ENCODE results near the gene CABP1.
A peak's percentile ranks its signal among the peaks of the same experiment; 100 is the strongest.
"Not testable (repeated sequence)": the region's sequence is repeated elsewhere in the genome, so short reads cannot be mapped to it uniquely, and the experiment has no call there.

CABP1 gene

DNA sequence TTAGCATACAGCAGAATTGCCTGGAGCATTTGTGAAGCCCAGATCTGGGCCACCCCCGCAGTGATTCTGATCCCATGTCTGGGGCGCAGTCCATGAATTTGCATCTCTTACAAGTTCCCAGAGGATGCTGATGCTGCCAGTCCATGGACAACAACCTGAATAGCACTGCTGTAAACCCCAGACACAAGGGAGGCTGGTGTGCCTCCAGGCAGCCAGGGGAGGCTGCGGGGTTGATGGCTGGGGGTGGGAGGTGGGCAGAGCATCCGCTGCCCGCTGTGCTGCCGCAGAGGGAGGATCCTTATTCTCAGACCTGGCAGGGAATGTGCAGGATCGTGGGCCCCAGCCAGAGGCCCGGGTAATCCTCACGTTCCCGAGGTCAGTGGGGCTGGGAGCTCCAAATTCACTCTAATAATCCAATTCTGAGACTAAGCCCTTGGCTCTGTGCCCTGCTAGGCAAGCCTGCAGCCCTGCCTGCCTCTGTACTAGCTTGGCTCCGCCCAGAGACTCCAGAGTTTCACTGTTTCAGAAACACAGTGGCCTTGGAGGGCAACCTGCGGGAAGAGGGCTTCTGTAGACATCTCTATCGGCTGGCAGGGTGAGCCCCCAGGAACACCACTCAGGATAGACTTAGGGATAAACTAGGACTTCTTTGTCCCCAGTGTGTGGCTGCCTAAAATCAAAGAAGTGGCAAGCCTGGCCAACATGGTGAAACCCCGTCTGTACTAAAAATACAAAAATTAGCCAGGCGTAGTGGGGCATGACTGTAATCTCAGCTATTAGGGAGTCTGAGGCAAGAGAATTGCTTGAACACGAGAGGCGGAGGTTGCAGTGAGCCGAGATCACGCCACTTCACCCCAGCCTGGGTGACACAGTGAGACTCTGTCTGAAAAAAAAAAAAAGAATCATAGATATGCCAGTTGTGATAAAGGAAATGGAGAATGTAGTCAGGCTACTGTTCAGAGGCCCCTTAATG is 28.7 kb downstream of the CABP1 start:
- no peak for DNase-seq

DNA sequence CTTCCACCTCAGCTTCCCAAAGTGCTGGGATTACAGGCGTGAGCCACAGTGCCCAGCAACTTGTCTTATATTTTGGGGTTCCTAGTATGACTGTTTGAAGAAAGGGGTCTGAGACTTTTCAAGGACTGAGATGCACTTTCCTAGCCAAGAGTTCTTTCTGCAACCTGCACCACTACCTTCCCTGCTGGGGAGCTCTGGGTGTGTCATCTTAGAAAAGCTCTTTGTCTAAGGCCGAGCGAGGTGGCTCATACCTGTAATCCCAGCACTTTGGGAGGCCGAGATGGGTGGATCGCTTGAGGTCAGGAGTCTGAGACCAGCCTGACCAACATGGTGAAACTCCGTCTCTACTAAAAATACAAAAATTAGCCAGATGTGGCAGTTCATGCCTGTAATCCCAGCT is 29.8 kb downstream of the CABP1 start:
- not testable (repeated sequence) for DNase-seq

DNA sequence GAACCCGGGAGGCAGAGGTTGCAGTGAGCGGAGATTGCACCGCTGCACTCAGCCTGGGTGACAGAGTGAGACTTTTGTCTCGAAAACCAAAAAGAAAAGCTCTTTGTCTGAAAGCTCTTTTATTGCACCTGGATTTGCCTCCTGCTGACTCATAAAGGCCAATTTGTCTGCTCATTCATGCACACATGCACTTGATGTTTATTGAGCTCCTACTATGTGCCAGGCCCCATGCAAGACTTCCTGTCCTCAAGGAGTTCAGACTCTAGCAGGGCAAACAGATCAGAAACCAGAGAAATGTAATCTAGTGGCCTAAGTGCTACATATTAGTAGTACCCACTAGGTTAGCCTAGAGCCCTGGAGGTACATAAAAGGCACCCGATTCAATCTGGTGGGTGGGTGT is 30.2 kb downstream of the CABP1 start:
- no peak for DNase-seq

DNA sequence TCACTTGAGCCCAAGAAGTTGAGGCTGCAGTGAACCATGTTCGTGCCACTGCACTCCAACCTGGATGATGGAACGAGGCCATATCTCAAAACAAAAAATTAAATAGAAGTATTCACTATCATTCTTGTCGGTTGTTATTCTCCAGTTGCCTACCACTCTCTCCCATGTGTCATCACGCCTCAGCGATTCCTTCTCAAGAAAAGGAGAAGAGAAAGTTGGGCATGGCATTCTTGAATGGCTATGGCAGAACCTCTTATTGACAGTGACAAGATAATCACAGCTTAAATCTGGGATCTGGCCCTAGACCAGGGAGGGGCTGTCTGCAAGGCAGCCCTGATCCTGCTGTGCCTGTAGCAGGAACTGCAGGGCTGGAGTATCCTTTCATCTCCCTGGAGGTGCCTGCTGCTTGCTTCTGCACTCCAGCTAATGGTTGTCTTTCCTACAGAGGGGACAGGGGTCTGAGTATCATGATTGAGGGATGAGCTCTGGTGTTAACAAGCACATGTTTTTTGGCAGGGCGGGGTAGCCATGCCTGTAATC is 33.7 kb downstream of the CABP1 start:
- no peak for DNase-seq

DNA sequence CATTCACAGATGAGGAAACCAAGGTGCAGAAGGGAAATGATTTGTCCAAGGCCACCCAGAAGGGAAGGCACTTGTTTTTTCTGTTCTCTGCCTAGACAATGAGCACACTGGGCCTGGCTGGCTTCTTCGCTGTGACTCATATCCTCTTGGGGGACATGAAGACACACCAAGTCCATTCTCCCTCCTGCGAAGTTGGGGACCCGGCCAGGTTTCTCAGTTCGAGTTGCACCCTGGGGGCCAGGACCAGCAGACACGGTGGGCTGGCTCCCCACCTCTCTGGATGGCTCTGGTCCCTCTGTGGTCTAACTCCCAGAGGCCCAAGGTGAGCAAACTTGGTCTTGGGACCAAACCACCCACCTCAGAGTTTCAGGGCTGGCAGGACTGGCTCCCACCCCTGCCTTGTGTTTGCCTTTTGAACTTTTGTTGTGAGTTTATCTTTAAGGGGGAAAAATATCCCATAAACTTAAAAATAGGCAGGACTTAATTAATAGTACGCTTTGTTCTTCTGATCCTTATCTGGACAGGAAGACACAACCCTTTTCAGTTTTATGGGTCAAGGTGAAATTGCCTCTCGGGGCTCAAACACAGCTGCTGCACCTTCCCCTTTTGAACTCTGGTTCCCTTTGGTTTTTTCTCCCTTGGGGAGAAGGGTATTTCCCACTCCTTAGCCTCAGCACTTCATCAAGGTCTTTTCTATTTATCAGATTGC is 37.5 kb downstream of the CABP1 start:
- no peak for DNase-seq

DNA sequence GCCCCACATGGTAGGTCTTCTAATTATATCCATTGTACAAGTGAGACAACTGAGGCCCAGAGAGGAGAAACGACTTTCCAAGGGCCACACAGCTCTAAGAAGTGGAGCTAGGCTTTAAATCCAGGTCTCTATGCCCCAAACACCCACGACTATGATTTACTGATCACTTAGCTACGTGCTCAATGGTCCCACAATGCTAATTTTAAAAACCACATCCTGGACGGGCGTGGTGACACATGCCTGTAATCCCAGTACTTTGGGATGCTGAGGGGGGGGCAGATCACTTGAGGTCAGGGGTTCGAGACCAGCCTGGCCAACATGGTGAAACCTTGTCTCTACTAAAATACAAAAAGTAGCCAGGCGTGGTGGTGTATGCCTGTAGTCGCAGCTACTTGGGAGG is 38.1 kb downstream of the CABP1 start:
- no peak for DNase-seq

DNA sequence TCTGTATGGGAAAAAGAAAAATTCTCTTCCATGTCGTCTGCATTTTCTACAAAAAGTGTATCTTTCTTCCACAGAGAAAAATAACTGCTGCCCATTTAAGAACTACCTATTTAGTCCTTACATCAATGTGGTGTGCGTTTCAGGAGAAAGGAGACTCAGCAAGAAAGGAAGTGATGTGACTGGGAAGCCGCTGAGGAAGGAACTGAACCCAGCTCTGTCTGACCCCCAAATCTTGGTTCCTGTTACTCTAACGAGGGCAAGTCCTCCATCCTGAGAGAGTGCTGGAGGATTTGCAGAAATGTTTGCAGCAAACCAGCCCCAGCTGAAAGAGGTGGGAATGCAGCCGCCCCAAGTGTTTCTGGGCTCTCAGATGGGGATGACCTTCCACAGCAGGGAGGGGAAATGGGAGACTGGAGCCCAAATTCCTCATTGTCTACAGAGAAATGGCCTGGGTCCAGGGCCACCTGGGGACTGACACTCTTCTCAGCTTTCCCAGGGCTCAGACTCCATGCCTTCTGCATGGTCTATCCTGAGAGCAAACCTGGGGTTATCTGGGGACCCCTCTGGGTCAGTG is 39.8 kb downstream of the CABP1 start:
- DNase-seq: no peak

DNA sequence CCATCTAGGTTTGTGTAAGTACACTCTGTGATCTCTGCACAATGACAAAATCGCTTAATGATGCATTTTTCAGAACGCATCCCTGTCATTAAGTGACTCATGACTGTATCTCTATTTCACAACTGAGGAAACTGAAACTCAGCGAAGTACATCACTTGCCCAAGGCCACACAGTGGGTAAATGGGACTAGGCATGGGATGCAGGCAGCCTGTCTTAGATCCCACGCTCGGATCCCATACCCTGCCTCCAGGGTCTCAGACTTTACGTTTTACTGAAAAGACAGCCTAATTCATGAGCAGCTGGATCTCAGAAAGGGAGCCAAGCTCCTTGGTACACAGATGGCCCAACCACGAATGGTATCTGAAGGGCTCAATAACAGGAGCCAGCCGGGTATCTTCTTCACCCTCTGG is 44.1 kb downstream of the CABP1 start:
- DNase-seq: no peak

DNA sequence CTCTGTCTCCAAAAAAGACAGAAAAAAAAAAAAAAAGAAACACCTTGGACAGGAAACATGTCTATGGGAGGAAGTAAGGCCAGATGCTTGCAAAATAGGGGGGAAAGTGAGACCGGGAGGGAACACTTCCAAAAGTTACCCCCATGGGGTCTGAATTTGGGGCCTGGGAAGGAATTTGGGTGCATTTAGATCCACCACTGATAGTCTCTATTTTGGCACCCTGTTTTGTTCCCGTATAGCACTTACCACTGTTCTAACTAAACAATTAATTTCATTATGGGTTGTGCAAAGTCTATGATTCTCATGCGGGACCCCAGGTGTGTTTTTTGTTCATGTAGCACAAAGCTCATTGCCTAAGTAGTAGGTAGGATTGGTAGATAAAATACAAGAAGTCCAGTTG is 45.1 kb downstream of the CABP1 start:
- no peak for DNase-seq

DNA sequence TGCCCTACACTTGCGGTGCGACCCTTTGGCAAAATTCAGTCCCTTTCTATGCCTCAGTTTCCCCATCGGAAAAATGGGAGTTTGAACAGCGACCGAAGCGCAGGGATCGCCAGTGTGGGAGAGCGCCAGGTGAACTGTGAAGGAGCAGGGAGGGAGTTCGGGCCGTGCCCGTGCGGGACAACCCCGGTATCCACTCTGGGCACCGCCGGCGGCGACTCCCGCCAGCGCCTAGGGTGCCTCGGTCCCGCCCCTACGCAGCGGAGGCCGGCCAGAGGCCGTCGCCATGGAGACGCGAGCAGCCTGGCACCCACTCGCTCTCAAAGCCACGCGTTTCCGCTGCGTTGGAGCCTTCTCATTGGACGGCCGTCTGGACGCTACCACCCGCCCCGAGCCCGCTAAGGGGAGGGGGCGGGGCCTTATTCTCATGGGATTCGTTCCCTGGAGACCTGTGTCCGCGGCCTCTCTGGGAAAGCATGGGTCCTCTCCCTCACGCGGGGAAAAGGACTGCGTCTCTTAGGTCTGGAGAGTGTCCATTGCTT is 45.8 kb downstream of the CABP1 start:
- peak; percentile 84 for DNase-seq

DNA sequence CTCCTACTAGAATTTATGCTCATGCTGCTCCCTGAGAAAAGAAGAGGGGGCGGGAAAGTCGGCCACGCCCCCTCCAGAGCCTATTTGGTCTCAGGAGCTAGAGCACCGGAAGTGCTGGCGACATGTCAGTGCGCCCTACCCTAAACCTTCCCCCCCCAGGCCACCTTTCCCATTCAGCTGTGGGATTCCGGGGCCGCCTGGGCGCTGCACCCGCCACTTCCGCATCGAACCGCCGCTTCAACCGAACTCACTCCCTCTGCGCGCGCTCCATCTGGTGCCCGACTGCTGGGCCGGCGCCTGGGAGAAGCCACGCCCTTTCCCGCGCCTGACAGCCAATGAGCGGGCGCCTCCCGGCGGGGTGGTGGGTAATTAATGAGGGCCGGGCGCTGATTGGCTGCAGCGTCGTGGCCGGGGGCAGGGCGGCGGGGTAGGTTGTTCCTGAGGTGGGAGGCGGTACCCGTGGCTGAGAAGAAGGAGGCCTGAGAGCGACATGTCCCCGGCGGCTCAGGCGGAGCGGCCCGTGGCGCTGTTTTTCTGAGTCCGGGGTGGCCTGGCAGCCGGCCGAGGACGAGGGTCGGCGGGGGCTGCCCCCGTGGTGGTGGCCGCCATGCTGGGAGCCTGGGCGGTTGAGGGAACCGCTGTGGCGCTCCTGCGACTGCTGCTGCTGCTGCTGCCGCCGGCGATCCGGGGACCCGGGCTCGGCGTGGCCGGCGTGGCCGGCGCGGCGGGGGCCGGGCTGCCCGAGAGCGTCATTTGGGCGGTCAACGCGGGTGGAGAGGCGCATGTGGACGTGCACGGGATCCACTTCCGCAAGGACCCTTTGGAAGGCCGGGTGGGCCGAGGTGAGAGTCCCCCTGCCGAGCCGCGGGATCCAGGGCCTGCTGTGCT is 46.5 kb downstream of the CABP1 start, which contains the start of gene MLEC:
TSS of gene MLEC (plus strand) at position 460 of the 888 bp plus-strand sequence. CDS start at position 608, 148 bp downstream.
- peak; percentile 90 for DNase-seq

DNA sequence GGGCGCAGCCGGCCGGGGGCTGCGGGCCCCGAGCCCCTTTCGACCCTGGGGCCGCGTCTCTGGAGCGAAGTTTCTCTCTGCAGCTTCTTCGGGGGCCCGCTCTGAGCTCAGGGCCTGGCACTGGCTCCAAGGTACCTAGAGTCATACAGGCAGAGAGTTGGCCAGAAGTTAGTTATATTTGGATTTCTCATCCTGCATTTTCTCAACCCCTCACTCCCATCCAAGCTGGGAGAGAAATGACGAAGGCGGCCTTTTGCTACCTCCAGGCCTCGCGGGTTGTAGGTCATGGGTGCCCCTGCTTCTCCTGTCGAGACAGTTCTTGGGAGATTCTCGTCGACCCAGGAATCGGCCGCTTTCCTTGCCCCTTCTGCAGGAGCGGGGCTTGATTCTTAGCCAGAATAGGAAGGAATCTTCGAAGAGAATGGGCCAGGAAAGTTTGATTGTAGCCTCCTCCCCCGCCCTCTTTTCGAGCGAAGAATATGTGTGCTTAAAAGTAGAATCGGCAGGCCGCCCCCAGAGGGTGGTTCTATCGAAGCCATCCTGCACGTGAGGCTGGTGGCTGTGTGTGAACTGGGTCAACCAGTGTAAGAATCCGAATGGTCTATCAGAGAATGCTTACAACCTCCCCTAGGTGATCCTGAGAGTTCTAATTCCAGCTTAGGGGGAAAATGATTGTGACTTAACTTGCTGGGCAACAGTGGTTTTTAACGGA is 47.3 kb downstream of the CABP1 start:
- no peak for DNase-seq

DNA sequence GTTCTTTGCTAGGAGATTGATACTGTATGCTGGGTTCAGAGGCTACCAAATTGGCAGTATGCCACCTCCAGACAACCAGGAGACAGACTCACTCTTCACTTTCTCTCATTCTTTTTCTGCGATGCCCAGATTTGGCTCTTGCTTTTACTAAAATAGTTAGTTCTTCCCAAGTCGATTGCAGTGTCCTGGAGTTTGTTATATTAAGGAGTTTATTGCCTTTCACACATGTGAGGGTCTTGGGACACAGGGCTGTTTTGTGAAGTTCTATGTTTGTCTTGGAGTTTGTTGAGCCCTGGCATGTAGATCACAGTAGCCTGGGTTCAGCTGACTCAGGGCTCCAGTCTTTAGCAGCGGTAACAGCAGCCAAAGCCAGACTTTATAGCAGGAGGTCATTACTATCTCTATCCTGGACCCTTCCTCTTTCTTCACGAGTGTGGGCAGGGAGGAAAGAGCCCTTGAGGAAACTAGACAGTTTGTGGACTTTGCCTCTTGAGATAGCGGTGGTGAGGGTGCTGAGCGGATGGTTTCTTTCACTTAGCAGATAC is 48.2 kb downstream of the CABP1 start:
- DNase-seq: no peak

DNA sequence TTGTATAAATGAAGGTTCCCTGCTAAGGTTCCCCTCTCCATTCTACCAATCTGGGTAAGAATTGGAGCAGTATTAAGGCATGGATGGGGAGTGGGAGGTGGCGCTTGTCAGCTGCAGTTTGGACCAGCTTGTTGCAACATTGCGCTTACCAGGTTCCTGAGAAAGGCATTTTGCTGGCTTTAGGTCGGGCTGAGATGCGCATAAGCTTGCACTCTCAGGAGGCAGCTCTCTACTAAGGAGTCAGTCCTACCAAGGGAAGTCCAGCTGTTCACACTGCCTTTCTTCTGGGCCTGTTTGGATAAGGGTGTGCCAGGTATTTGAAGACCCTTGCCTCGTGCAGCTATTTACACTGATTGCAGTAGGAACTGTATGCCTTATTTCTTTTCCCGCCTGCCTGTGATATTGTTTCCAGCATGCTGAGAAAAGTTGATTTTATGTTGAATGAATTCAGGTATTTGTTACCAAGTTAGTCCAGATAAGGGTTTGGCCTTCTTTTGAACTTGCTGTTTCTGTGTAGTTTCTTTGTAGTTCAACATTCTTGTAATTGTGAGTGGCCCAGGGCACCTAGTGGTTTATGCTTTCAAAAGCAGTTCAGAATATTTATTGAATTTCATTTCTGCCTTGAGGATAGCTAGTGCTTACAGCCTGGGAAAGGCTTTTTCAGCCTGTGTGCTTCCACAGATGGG is 49.1 kb downstream of the CABP1 start:
- DNase-seq: no peak

DNA sequence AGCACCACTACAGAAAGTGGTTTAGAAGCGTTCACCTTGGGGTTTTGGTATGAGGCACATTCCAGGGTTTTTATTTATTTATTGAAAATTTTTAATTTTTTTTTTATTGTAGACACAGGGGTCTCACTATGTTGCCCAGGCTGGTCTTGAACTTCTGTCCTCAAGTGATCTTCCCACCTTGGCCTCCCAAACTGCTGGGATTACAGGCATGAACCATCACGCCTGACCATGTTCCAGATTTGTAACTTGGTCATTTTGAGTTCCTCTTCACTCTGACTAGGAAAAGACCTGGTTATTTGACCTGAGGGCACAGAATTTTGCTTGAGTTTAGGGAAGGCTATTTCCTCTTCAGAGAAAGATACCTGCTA is 49.6 kb downstream of the CABP1 start:
- DNase-seq: no peak

DNA sequence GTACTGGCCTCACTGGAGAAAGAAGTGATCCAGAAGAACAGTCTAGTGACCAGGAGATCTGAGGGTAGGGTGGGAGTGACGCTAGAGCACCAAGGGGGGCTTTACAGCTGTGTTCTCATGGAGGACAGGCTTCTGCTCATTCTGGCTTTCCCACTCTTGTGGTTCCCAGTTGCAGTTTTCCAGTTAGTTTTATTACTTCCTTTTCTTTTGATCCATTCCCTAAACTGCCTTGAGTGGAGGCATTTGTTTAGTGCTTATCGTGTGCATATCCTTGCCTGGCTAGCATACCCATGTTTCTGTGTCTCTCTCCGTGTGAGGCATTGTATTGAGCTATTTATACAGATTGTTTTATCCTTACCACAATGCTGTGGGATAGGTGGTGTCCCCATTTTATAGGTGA is 50.6 kb downstream of the CABP1 start:
- DNase-seq: no peak

DNA sequence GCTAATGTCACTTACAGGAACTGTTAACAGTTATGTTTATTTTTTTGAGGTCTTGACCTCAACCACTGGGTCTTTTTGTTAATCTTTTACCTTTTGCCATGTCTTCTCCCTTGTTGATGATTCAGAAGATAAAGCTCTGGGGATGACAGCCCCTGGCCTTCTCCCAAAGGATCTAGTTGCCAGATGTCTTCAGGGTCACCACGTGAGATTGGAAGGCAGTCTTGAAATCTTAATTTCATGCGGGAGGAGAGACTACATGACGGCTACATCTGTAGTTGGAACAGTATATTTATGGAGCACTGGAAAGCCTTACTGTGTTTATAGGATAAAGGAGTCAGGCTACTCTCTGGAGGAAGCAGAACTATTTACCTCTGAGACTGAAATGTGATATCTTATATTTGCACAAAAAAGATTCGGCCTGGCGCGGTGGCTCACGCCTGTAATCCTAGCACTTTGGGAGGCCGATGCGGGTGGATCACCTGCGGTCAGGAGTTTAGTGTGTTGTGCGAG is 52.2 kb downstream of the CABP1 start:
- no peak for DNase-seq

DNA sequence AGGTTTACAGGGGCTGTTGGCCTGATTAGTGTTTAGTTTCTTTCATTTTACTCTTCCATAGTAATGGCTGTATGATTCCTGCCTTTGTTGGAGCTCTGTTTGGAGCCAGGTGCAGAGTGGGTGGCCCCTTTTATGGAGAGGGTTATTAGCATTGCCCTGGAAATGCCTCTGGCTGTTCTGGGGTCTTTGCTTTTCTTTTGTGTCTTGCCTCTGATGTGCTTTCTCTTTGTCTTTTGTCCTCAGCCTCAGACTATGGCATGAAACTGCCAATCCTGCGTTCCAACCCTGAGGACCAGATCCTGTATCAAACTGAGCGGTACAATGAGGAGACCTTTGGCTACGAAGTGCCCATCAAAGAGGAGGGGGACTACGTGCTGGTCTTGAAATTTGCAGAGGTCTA is 53.4 kb downstream of the CABP1 start:
- DNase-seq: no peak

DNA sequence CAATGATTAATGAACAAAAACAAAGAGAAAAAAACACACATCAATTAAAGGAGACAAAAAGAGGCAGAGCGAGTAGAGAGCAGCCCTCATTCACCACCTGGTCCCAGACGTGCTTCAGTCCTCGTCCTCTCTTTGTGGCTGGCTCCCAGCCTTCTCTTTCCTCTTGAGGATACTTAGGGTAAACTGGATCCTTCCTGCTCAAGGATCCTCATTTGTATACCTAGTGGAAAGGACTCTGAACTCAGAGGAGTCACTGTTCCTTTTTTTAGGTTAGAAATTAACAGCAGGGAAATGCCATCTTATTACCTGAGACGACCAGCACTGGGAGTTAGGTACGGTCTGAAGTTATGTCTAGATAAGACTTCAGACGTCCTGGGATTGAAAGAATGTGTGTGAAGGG is 56.2 kb downstream of the CABP1 start:
- no peak for DNase-seq

DNA sequence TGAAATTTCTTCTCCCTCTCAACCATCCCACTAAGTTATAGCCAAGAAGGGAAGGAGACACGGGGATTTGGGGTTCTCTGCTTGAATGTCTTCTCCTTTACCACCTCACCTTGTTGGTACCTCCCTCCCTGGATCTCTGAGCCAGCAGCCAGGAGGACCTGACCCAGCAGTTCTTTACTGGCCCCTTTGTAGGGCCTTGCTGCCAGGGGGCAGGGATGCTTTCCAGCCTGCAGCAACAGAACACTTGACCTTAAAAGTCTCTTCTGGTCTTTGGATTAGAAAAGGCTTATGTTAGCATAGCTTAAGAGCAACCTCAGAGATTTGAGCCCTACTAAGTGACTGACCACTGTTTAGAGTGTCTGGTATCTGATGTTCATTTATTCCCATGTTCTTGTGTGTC is 56.9 kb downstream of the CABP1 start:
- DNase-seq: no peak
